ENCODE results near the gene MED12. TPM values are rescaled to one million over a fixed set of nuclear protein-coding genes. Genes with fewer than 3 reads are reported as not detected.

Gene MED12
- total and polyA plus RNA-seq, 10 of the 15 experiments (the other 5 are each of a cell fraction or from before 2014, with no cell fraction given): 0.68 to 28.5 (median 13.7) TPM

DNA sequence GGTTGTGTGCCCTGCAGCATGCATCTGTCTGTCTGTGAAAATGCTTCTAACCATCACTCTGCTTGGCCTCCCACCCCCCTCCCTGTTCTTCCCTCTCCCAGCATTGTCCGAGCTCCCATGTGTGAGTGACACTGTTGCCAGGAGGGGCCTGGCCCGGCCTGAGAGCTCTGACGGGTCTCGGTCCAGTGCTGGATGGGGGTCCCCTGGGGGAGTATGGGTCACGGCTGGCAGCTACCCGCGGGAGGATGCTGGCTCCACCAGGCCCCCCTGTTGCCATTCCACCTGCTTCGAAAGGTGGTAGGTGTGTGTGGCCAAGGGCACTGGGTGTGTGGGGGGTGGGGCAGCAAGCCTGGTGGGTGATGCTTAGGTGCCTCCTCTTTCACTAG, 29.9 kb downstream of the MED12 start:
- H3K4me1 ChIP-seq (ENCODE audit: control insufficient read depth, insufficient read depth, low read length): no peaks in the 10 kb centered on the region; the same call in 1 of the 2 replicates
- ATAC-seq (no peak), FAIRE-seq (no peak), DNase-seq (ENCODE audit: low read depth, low spot score) (no peak)
- ChIA-PET POLR2A (interaction anchor here (0.6 kb wide), 1 partner anchor 14 kb away, joined by 4 read pairs; no protein-coding TSS in a partner anchor), CTCF (no interaction called here), RAD21 (ENCODE audit: unreplicated experiment) (no interaction called here), SMC1A (ENCODE audit: uncharacterized antibody, unreplicated experiment) (no interaction called here)
- in situ Hi-C loops (cut with MboI): no loop called here
- no TSS peak for BruUV-seq (replicated peaks)
- no peak overlapping the region for H3K4me2 ChIP-seq (ENCODE audit: control insufficient read depth, insufficient read depth)
- intact Hi-C loops (cut with micrococcal nuclease; ENCODE audit: unreplicated experiment): no loop called here
- no peak overlapping the region for H2AFZ ChIP-seq (ENCODE audit: control insufficient read depth, low read depth, low read length)
- H3K36me3 ChIP-seq (ENCODE audit: control insufficient read depth in 2 of 2, insufficient read depth in 2 of 2, low read length in 1 of 2): no peaks in the 10 kb centered on the region
- no peak overlapping the region for H3K9ac ChIP-seq (ENCODE audit: control insufficient read depth, insufficient read depth, low read length)
- H3K27ac ChIP-seq (ENCODE audit: control insufficient read depth, insufficient read depth): no peak overlapping the region
- no peaks in the 10 kb centered on the region for H3K79me2 ChIP-seq (ENCODE audit: control insufficient read depth, insufficient read depth, low read length)
- no peaks in the 10 kb centered on the region for H3K27me3 ChIP-seq (replicated peaks in 1 of 2; ENCODE audit: control insufficient read depth in 2 of 2, insufficient read depth in 2 of 2, low read length in 1 of 2)
- H3K9me3 ChIP-seq (replicated peaks; ENCODE audit: control insufficient read depth, insufficient read depth, low read length): no peaks in the 10 kb centered on the region
- 34% methylated on average over 8 of the region's 8 CpGs for WGBS (ENCODE audit: insufficient coverage, insufficient replicate concordance, low lambda C conversion rate, missing lambda C conversion rate)
- H3K4me3 ChIP-seq: no peak overlapping the region
- H4K20me1 ChIP-seq (ENCODE audit: control insufficient read depth, insufficient read depth): no peaks in the 10 kb centered on the region
- no peak for TF ChIP-seq CREM (IDR thresholded peaks at IDR 0.05; ENCODE audit: low read depth)
- no peak for TF ChIP-seq BMI1 (IDR thresholded peaks at IDR 0.05; ENCODE audit: borderline replicate concordance)
- no peak for TF ChIP-seq CBX3 (IDR thresholded peaks at IDR 0.05; ENCODE audit: borderline replicate concordance, low read depth)
- TF ChIP-seq CBX5 (IDR thresholded peaks at IDR 0.05; ENCODE audit: low read depth): no peak
- TF ChIP-seq, protein P1, sequence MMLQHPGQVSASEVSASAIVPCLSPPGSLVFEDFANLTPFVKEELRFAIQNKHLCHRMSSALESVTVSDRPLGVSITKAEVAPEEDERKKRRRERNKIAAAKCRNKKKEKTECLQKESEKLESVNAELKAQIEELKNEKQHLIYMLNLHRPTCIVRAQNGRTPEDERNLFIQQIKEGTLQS (IDR thresholded peaks at IDR 0.05; ENCODE audit: borderline replicate concordance, extremely low read depth, low read depth, low read length): no peak
- TF ChIP-seq SREBF1 (IDR thresholded peaks at IDR 0.05; ENCODE audit: low read length): no peak
- TF ChIP-seq CUX1 (IDR thresholded peaks at IDR 0.05; ENCODE audit: insufficient replicate concordance, low read depth, low read length): no peak
- TF ChIP-seq NBN (IDR thresholded peaks at IDR 0.05): no peak
- TF ChIP-seq POU2F2 (IDR thresholded peaks at IDR 0.05; ENCODE audit: borderline replicate concordance, low read depth, low read length): no peak
- TF ChIP-seq GABPA (IDR thresholded peaks at IDR 0.05; ENCODE audit: low read depth): no peak
- TF ChIP-seq RB1 (IDR thresholded peaks at IDR 0.05; ENCODE audit: borderline replicate concordance): no peak
- no peak for TF ChIP-seq SUPT20H (IDR thresholded peaks at IDR 0.05; ENCODE audit: borderline replicate concordance, control insufficient read depth, low read depth, low read length)
- TF ChIP-seq, protein P2, sequence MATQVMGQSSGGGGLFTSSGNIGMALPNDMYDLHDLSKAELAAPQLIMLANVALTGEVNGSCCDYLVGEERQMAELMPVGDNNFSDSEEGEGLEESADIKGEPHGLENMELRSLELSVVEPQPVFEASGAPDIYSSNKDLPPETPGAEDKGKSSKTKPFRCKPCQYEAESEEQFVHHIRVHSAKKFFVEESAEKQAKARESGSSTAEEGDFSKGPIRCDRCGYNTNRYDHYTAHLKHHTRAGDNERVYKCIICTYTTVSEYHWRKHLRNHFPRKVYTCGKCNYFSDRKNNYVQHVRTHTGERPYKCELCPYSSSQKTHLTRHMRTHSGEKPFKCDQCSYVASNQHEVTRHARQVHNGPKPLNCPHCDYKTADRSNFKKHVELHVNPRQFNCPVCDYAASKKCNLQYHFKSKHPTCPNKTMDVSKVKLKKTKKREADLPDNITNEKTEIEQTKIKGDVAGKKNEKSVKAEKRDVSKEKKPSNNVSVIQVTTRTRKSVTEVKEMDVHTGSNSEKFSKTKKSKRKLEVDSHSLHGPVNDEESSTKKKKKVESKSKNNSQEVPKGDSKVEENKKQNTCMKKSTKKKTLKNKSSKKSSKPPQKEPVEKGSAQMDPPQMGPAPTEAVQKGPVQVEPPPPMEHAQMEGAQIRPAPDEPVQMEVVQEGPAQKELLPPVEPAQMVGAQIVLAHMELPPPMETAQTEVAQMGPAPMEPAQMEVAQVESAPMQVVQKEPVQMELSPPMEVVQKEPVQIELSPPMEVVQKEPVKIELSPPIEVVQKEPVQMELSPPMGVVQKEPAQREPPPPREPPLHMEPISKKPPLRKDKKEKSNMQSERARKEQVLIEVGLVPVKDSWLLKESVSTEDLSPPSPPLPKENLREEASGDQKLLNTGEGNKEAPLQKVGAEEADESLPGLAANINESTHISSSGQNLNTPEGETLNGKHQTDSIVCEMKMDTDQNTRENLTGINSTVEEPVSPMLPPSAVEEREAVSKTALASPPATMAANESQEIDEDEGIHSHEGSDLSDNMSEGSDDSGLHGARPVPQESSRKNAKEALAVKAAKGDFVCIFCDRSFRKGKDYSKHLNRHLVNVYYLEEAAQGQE (IDR thresholded peaks at IDR 0.05; ENCODE audit: low read depth, low read length): no peak
- TF ChIP-seq EED (IDR thresholded peaks at IDR 0.05; ENCODE audit: low read depth): no peak
- TF ChIP-seq ESRRA (IDR thresholded peaks at IDR 0.05; ENCODE audit: low read length): no peak
- no peak for TF ChIP-seq PAX5 (IDR thresholded peaks at IDR 0.05; ENCODE audit: borderline replicate concordance, low read depth, low read length)
- no peak for TF ChIP-seq NFYA (IDR thresholded peaks at IDR 0.05; ENCODE audit: borderline replicate concordance, low read depth, low read length)
